ENCODE data around the gene CD14.
"Not testable (repeated sequence)": the region's sequence is repeated elsewhere in the genome, so short reads cannot be mapped to it uniquely, and the experiment has no call there.

The CD14 gene

DNA sequence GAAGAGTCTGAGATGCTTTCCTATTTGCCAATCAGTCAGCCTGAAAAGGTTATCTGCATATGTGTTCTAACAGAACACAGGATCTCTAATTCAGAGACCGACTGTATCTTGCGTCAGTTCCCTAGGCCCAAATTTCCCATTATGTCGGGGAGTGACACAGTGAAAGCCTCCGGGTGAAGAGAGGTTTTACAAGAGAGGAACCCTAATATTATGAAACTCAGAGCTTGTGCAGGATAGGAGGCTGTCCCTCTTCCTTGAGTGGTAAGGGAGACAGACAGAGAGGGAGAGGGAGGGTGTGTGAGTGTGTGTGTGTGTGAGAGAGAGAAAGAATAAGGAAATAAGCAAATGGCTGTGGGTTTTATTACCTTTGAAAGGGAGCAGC lies 1.9 kb downstream of the CD14 start:
- in situ Hi-C loops (cut with HindIII; ENCODE audit: low sequenced_read_pairs) = no loop called here
- TF ChIP-seq, protein P1, sequence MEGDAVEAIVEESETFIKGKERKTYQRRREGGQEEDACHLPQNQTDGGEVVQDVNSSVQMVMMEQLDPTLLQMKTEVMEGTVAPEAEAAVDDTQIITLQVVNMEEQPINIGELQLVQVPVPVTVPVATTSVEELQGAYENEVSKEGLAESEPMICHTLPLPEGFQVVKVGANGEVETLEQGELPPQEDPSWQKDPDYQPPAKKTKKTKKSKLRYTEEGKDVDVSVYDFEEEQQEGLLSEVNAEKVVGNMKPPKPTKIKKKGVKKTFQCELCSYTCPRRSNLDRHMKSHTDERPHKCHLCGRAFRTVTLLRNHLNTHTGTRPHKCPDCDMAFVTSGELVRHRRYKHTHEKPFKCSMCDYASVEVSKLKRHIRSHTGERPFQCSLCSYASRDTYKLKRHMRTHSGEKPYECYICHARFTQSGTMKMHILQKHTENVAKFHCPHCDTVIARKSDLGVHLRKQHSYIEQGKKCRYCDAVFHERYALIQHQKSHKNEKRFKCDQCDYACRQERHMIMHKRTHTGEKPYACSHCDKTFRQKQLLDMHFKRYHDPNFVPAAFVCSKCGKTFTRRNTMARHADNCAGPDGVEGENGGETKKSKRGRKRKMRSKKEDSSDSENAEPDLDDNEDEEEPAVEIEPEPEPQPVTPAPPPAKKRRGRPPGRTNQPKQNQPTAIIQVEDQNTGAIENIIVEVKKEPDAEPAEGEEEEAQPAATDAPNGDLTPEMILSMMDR (IDR thresholded peaks at IDR 0.05; ENCODE audit: low read depth, low read length, missing control alignments) = no peak
- H3K4me3 ChIP-seq (ENCODE audit: low read depth, low read length) = no peak overlapping the region
- no peak for DNase-seq (ENCODE audit: low read depth)

GRCh38 chr5:140630292-140631035 lies 2.5 kb downstream of the CD14 start:
- H3K4me3 ChIP-seq (ENCODE audit: low read depth, low read length) = no peak overlapping the region
- TF ChIP-seq, protein P1 (IDR thresholded peaks at IDR 0.05; ENCODE audit: low read depth, low read length, missing control alignments) = no peak
- in situ Hi-C loops (cut with HindIII; ENCODE audit: low sequenced_read_pairs) = no loop called here
- DNase-seq (ENCODE audit: low read depth) = no peak

DNA sequence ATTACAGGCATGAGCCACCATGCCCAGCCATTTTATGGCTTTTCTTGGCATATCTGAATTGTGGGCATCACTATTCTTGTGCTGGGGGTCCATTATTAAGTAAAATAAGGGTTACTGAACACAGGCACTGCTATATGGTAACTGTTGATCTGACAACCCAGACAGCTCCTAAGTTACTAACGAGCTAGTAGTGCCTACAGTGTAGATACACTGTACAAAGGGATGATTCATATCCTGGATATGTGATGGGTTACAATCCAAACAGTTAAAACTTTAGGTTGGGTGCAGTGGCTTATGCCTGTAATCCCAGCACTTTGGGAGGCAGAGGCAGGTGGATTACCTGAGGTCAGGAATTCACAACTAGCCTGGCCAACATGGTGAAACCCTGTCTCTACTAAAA lies 4.3 kb downstream of the CD14 start:
- no peak overlapping the region for H3K4me3 ChIP-seq (ENCODE audit: low read depth, low read length)
- in situ Hi-C loops (cut with HindIII; ENCODE audit: low sequenced_read_pairs) = no loop called here

DNA sequence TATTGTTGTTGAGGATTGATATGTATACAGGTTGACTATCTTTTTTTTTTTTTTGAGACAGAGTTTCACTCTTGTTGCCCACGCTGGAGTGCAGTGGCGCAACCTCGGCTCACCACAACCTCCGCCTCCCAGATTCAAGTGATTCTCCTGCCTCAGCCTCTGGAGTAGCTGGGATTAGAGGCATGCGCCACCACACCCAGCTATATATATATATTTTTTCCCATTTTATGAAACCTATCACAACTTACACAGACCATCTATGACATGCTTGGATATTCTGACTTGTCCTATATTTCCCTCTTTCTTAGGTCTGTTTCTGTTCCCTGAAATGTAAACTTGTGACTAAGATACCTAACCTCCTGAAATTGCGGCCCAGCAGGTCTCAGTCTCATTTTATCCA lies 5.0 kb downstream of the CD14 start:
- no peak overlapping the region for H3K4me3 ChIP-seq (ENCODE audit: low read depth, low read length)
- in situ Hi-C loops (cut with HindIII; ENCODE audit: low sequenced_read_pairs) = no loop called here
- TF ChIP-seq, protein P1 (IDR thresholded peaks at IDR 0.05; ENCODE audit: low read depth, low read length, missing control alignments) = no peak
- DNase-seq (ENCODE audit: low read depth) = no peak

More for the DNA sequence above, 4.3 kb downstream of the CD14 start:
- TF ChIP-seq, protein P1 (IDR thresholded peaks at IDR 0.05; ENCODE audit: low read depth, low read length, missing control alignments) = no peak
- DNase-seq (ENCODE audit: low read depth) = no peak

GRCh38 chr5:140624886-140625285 lies 8.1 kb downstream of the CD14 start:
- in situ Hi-C loops (cut with HindIII; ENCODE audit: low sequenced_read_pairs) = not testable (repeated sequence)

DNA sequence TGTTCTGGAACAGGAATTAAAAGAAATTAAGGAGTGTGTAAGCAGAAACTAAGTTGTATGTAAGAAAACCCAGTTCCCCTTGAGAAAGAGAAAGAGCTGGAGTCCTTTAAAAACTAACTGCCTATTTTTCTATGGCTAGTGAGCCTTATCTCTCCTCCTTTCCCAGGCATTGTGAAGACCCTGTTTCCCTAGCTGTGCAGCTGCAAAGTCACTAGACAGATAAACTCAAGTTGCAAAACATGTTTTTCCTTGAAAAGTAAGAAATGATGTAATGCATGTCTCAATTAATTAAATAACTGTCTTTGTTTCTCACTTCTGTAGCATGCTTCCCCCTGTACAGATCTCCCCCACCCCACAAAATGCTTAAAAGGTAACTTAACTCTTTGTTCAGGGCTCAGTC lies 9.9 kb downstream of the CD14 start:
- in situ Hi-C loops (cut with HindIII; ENCODE audit: low sequenced_read_pairs); H3K4me3 ChIP-seq (ENCODE audit: low read depth, low read length); DNase-seq (ENCODE audit: low read depth): not testable (repeated sequence)

More at GRCh38 chr5:140624886-140625285, 8.1 kb downstream of the CD14 start:
- not testable (repeated sequence) for H3K4me3 ChIP-seq (ENCODE audit: low read depth, low read length); DNase-seq (ENCODE audit: low read depth)

DNA sequence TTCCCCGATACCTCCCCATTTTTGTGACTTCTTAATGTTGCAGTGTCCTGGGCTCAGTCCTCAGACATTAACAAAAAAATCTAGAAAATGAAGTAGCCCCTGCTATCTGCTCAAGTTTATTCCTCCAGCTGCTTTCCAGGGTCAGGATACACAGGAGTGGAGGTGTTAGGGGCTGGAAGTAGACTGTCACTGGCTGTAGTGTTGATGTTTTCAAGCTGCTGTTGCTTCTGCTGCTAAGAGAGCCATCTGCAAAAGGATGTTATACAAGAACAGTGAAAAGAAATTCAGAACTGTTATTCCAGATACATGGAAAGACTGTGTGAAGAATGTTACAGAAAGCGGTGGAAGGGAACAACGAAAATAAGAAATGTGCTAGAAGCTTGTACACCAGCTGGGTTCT lies 10.7 kb downstream of the CD14 start:
- in situ Hi-C loops (cut with HindIII; ENCODE audit: low sequenced_read_pairs) = no loop called here
- TF ChIP-seq, protein P1 (IDR thresholded peaks at IDR 0.05; ENCODE audit: low read depth, low read length, missing control alignments) = no peak
- no peak overlapping the region for H3K4me3 ChIP-seq (ENCODE audit: low read depth, low read length)
- no peak for DNase-seq (ENCODE audit: low read depth)
